Epidermal melanocyte (primary cell): ENCODE results near the gene DOK6.

ENCODE experiments used
- DNase-seq: peaks from one replicate; pipeline ENCODE4 v3.0.0; 2011; ENCODE audit warnings: low spot score; ENCODE audit not compliant: insufficient read length

DOK6 gene

GRCh38 chr18:69680123-69680522, 279.4 kb downstream of the DOK6 start:
- no peak for DNase-seq

DNA sequence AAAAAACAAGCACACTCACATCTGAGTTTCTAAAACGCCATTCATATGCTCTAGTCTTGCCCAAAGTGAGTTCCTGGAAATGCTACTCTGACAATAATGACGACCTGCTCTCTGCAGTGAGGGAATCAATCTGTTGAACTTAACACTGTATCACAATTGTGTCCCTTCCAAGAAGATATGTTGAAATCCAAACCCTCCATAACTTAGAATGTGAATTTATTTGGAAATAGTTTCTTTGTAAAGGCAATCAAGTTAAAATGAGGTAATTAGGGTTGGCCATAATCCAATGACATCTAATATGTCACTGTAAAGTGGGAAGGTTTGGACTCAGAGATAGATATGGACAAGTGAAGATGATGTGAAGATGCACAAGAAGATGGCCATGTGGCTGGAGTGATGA, 282.5 kb downstream of the DOK6 start:
- no peak for DNase-seq

GRCh38 chr18:69684789-69685188, 284.1 kb downstream of the DOK6 start:
- DNase-seq: no peak

DNA sequence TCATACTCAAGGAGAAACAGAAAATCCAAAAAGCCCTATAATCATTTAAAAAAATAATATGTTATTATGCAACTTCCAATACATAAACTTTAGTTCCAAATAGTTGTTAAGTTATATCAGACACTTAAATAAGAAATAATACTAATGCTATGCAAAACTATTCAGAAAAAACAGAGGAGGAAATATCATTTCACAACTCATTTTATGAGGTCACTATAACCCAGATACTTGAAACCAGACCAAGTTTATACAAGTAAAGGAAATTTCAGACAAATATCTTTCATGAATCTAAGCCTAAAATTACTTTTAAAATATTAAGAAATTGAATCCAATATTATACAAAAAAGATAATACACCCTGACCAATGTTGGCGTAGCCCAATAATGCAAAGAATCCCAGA, 286.2 kb downstream of the DOK6 start:
- no peak for DNase-seq

GRCh38 chr18:69689121-69689759, 288.6 kb downstream of the DOK6 start:
- no peak for DNase-seq

DNA sequence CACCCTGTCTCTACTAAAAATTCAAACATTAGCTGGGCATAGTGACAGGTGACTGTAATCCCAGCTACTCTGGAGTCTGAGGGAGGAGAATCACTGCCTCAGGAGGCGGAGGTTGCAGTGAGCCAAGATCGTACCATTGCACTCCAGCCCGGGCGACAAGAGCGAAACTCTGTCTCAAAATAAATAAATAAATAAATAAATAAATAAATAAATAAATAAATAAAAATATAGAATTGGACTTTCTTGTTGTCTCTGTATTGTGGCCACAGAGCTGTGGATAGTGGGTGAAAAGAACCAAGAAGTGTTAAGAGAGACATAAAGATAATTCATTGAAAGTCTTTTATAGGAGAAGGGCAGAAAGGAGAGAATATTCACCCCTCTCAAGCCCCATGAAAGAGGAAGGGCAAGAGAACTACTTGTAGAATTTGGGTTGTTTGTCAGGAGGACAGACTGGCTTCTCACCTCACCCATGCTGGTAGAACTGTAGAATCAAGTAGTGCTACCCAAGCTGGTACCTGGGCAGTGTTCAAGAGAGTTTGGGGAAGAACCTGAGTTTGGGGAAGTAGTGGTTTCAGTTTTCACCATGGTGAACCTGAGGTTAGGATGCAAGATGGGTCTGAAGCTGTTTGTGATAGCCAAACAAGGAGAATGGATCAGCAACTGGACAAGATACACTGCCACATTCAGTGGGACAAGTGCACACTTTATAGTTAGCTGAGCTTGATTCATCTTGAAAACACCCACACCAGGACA, 290.5 kb downstream of the DOK6 start:
- no peak for DNase-seq

- DNase-seq: no peak
Observed at GRCh38 chr18:69697069-69697468, 296.4 kb downstream of the DOK6 start.

DNA sequence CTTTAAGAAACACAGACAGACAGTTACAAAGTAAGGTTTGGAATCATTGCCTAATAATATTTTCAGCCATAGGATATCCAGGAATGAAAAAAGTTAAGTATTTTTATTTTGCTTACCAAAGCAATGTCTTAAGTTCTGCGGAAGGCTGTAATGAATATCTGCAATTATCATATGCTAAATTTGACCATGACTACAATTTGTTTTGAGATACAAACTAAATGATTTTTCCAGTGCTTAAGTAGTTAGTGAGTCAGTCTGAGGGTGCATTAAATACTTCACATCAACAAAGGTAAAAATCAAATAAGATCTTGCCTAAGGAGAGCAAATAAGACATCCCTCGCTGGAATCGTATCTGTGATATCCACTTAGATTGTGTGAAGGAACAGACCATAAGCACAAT, 297.0 kb downstream of the DOK6 start:
- no peak for DNase-seq

GRCh38 chr18:69701305-69701704, 300.6 kb downstream of the DOK6 start:
- no peak for DNase-seq

- DNase-seq: no peak
Observed at GRCh38 chr18:69703461-69703860, 302.8 kb downstream of the DOK6 start.

DNA sequence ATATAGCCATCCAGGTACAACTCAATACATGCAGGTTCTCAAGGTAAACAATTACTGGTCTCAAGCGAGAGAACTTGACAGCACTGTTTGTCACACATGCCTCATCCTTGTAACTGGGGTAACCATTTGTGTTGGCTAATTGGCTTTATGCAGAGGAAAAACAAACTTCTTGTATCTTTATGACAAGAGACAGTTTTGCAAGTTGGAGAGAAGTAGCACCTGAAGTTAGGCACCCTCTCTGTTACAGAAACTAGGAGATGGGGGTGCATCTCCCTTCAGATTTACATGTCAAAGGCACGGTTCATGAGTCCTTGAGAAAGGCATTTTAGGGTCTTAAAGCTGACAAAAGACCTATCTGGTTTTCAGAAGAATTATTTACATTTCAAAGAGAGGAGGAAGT, 305.3 kb downstream of the DOK6 start:
- DNase-seq: no peak

DNA sequence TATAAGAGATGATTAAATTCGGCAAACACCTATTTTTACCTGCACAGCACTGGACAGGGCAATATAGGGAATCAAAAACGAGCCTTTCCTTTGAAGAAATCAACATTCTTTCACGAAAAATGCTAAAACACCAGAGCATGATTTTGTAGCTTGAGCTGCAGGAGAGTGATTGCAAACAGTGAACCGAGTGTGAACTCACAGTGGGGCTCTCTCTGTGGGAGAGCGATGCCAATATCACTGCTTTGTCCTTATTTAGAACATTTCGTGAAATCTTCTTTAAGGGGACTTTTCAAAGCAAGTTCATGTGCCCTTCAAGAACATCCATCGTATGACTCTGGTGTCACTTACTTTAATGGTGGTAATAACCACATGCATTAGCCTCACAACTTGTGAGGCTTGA, 308.2 kb downstream of the DOK6 start:
- DNase-seq: no peak

- no peak for DNase-seq
Observed at GRCh38 chr18:69715191-69715795, 314.6 kb downstream of the DOK6 start.

- DNase-seq: no peak
Observed at GRCh38 chr18:69717586-69717985, 316.9 kb downstream of the DOK6 start.

GRCh38 chr18:69718912-69719547, 318.3 kb downstream of the DOK6 start:
- no peak for DNase-seq

GRCh38 chr18:69720422-69720821, 319.7 kb downstream of the DOK6 start:
- no peak for DNase-seq

- no peak for DNase-seq
Observed at GRCh38 chr18:69723434-69723833, 322.7 kb downstream of the DOK6 start.

- DNase-seq: no peak
Observed at GRCh38 chr18:69725009-69725408, 324.3 kb downstream of the DOK6 start.

GRCh38 chr18:69725855-69726508, 325.3 kb downstream of the DOK6 start:
- no peak for DNase-seq

- DNase-seq: no peak
Observed at GRCh38 chr18:69727912-69728572, 327.4 kb downstream of the DOK6 start.

DNA sequence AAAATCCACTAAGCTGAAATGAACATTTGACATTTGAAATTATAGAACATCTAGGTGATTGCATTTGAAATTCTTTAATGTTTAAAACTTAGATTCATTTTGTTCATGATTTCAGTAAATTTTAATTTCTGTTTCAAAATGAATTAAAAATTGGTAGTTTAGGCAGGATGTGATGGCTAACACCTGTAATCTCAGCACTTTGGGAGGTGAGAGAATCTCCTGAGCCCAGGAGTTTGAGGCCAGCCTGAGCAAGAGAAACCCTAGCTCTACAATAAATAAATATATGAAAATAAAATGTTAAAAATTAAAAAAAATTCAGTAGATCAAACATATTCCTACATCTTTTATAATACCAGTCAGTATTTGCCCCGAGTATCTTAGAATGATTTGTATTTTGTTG, 330.0 kb downstream of the DOK6 start:
- no peak for DNase-seq
